Measurements from ENCODE around the gene MBOAT2. TPM values are rescaled to one million over a fixed set of nuclear protein-coding genes. Genes with fewer than 3 reads are reported as not detected.

Gene MBOAT2
- total RNA-seq, 6 donors from 2014 or later: 18.8 to 39.2 (median 24.1) TPM

DNA sequence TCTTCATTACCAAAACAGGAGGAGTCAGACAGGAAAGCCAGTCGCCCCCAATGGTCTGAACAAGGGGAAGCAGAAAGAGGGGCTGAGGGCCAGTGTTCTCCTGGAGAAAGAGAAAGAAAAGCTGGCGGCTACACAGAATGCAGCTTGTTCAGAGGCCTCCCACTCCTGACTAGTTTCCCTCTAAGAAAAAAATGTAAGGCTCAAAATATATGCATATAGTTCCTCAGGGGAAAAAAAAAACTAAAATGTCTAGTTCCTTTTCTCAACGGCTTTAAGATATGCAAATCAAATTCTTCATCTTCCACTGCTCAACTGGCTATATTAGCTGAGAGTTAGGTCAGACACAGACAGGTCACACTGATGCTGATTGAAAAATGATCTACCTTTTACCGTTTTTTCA lies 18.6 kb downstream of the MBOAT2 start:
- H3K9me3 ChIP-seq: no peaks in the 10 kb centered on the region
- peaks cover 0 to 10% (median 9%) of the 10 kb centered on the region in 4 donors for H3K4me1 ChIP-seq
- H3K4me3 ChIP-seq: no peak overlapping the region
- no peaks in the 10 kb centered on the region for H3K36me3 ChIP-seq
- TF ChIP-seq POLR2A (IDR thresholded peaks at IDR 0.05) (no peak), POLR2AphosphoS5 (IDR thresholded peaks at IDR 0.05) (no peak), EP300 (IDR thresholded peaks at IDR 0.05) (no peak)
- TF ChIP-seq, protein P1, sequence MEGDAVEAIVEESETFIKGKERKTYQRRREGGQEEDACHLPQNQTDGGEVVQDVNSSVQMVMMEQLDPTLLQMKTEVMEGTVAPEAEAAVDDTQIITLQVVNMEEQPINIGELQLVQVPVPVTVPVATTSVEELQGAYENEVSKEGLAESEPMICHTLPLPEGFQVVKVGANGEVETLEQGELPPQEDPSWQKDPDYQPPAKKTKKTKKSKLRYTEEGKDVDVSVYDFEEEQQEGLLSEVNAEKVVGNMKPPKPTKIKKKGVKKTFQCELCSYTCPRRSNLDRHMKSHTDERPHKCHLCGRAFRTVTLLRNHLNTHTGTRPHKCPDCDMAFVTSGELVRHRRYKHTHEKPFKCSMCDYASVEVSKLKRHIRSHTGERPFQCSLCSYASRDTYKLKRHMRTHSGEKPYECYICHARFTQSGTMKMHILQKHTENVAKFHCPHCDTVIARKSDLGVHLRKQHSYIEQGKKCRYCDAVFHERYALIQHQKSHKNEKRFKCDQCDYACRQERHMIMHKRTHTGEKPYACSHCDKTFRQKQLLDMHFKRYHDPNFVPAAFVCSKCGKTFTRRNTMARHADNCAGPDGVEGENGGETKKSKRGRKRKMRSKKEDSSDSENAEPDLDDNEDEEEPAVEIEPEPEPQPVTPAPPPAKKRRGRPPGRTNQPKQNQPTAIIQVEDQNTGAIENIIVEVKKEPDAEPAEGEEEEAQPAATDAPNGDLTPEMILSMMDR (IDR thresholded peaks at IDR 0.05): no peak
- H3K27ac ChIP-seq: no peak overlapping the region
- ATAC-seq (ENCODE audit: low FRiP score in 2 of 2) (no peak), DNase-seq (no peak)
- H3K27me3 ChIP-seq: no peaks in the 10 kb centered on the region
- 50 to 51% methylated on average over 4 of the region's 4 CpGs for WGBS, 2 donors

- Histone ChIP-seq H3K4me3 (no peak overlapping the region), H3K27me3 (no peaks in the 10 kb centered on the region), H3K4me1 (peaks cover 0 to 9% (median 9%) of the 10 kb centered on the region in 4 donors), H3K36me3 (no peaks in the 10 kb centered on the region), H3K9me3 (no peaks in the 10 kb centered on the region), H3K27ac (no peak overlapping the region)
- TF ChIP-seq POLR2AphosphoS5 (IDR thresholded peaks at IDR 0.05) (no peak), EP300 (IDR thresholded peaks at IDR 0.05) (no peak), POLR2A (IDR thresholded peaks at IDR 0.05) (no peak)
- TF ChIP-seq, protein P1 (IDR thresholded peaks at IDR 0.05): no peak
- DNase-seq (no peak), ATAC-seq (ENCODE audit: low FRiP score in 2 of 2) (no peak)
- WGBS, 2 donors: 57 to 59% methylated on average over 5 of the region's 5 CpGs
These were observed 19.3 kb downstream of the MBOAT2 start for GRCh38 chr2:8984157-8984556.

DNA sequence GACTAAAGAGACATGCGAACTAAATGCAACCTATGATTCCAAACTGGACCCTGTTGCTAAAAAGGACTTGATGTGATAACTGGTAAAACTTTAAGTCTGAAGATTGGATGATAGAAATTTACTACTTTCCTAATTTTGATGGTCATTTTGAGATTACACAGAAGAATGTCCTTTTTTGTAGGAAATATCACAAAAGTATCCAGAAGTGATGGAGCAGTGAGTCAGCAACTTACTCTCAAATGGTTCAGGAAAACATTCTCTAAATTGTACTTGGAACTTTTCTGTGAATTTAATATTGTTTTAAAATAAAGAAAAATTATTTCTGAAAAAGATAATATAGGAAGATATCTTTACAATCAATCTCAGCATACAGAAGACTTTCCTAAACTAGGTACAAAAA lies 19.9 kb downstream of the MBOAT2 start:
- Histone ChIP-seq H3K4me3 (no peak overlapping the region), H3K9me3 (no peaks in the 10 kb centered on the region), H3K36me3 (no peaks in the 10 kb centered on the region), H3K27me3 (no peaks in the 10 kb centered on the region), H3K4me1 (peaks cover 0 to 9% (median 7%) of the 10 kb centered on the region in 4 donors), H3K27ac (no peak overlapping the region)
- ATAC-seq (ENCODE audit: low FRiP score in 2 of 2) (no peak), DNase-seq (no peak)
- 73 to 76% methylated on average over 1 of the region's 1 CpG for WGBS, 2 donors
- TF ChIP-seq, protein P1 (IDR thresholded peaks at IDR 0.05): no peak
- no peak for TF ChIP-seq POLR2AphosphoS5 (IDR thresholded peaks at IDR 0.05)

DNA sequence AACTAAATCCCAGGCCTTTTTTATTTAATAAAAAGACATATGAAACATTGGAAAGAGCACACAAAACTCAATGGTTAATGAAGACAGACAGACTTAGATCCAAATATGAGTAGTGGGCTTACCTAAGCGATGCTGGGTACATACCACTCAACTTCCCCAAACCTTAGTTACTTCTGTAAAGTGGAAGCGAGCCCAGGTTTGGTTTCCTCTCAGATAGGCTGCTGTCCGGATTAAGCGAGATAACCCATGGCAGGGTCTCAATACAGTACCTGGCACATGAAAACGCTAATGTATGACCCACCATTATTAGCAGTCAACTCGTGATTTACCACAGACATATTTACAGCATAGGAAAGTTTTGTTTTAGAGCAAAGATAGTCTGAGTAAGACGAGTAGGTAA lies 21.6 kb downstream of the MBOAT2 start:
- no peak overlapping the region for H3K4me3 ChIP-seq
- H3K9me3 ChIP-seq: no peaks in the 10 kb centered on the region
- no peaks in the 10 kb centered on the region for H3K36me3 ChIP-seq
- no peak overlapping the region for H3K27ac ChIP-seq
- WGBS, 2 donors: 70 to 87% methylated on average over 7 of the region's 7 CpGs
- TF ChIP-seq POLR2AphosphoS5 (IDR thresholded peaks at IDR 0.05) (no peak), POLR2A (IDR thresholded peaks at IDR 0.05) (no peak), EP300 (IDR thresholded peaks at IDR 0.05) (no peak)
- TF ChIP-seq, protein P1 (IDR thresholded peaks at IDR 0.05): no peak
- H3K27me3 ChIP-seq: no peaks in the 10 kb centered on the region
- no peak for DNase-seq
- H3K4me1 ChIP-seq: peaks cover 0 to 9% (median 7%) of the 10 kb centered on the region in 4 donors
- no peak for ATAC-seq (ENCODE audit: low FRiP score in 2 of 2)

- no peak for ATAC-seq (ENCODE audit: low FRiP score in 2 of 2)
- Histone ChIP-seq H3K9me3 (no peaks in the 10 kb centered on the region), H3K27ac (no peak overlapping the region), H3K4me3 (no peak overlapping the region), H3K36me3 (no peaks in the 10 kb centered on the region), H3K4me1 (peaks cover 0 to 16% (median 11%) of the 10 kb centered on the region in 4 donors), H3K27me3 (no peaks in the 10 kb centered on the region)
- WGBS, 2 donors: 100% methylated on average over 1 of the region's 1 CpG
- TF ChIP-seq POLR2A (IDR thresholded peaks at IDR 0.05): no peak
- TF ChIP-seq, protein P1 (IDR thresholded peaks at IDR 0.05): no peak
- TF ChIP-seq EP300 (IDR thresholded peaks at IDR 0.05): no peak
- TF ChIP-seq POLR2AphosphoS5 (IDR thresholded peaks at IDR 0.05): no peak
- no peak for DNase-seq
These were observed 23.4 kb downstream of the MBOAT2 start for GRCh38 chr2:8980096-8980495.
